GM21423 (cell line): ENCODE measurements around the gene ZDHHC17.
A peak's percentile ranks its signal among the peaks of the same experiment; 100 is the strongest.

Experiments
- ATAC-seq: cut with Tn5 transposase; IDR thresholded peaks from one replicate; pipeline ENCODE4 v1.9.1; 2021; ENCODE audit warnings: mild to moderate bottlenecking, moderate library complexity; ENCODE audit not compliant: unreplicated experiment

Gene ZDHHC17

DNA sequence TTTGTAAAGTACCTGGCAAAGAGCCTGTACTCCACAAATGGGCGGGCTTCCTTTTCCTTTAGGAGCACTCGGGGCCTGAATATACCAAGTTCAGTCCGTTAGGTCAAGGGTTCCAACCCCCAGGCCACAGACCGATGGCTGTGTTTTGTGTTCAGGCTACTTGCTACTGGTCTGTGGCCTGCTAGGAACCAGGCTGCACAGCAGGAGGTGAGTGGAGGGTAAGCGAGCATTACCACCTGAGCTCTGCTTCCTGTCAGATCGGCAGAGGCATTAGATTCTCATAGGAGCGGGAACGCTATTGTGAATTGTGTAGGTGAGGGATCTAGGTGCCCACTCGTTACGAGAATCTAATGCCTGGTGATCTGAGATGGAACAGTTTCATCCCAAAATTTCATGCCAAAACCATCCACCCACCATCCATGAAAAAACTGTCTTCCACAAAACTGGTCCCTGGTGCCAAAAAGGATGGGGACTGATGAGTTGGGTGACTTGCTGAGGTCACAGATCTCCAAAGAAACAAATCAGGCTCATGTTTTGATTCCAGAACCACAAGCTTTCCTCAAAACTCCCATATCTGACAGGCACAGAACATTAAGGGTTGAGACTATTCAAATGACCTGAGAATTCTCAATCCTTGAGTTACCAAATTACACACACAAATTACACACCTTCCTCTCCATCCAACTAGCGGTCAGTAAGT is 110.7 kb downstream of the ZDHHC17 start:
- no peak for ATAC-seq

DNA sequence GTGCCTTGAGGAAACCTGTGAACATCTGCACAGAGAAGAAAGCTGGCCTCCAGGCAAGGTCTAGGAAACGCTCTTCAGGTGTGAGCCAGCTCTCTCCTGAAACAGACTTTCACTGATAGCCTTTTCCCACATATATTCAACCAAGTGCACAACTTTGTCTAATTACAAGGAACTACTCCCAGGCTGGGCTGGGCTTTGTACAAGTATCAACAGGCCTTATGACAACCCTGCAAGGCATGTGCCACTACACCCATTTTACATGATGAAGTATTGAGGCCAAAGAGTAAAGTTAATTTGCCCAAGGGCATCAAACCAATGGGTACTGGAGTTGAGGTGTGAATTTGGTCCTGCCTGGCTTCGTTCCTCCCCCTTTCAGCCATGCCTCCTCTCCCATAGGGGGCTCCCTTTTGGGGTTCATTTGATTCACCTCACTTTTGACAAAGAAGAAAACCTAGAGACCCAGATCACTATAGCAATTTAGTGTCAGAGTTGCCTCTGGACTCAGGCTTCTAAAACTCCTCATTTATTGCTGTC is 112.8 kb downstream of the ZDHHC17 start:
- no peak for ATAC-seq

DNA sequence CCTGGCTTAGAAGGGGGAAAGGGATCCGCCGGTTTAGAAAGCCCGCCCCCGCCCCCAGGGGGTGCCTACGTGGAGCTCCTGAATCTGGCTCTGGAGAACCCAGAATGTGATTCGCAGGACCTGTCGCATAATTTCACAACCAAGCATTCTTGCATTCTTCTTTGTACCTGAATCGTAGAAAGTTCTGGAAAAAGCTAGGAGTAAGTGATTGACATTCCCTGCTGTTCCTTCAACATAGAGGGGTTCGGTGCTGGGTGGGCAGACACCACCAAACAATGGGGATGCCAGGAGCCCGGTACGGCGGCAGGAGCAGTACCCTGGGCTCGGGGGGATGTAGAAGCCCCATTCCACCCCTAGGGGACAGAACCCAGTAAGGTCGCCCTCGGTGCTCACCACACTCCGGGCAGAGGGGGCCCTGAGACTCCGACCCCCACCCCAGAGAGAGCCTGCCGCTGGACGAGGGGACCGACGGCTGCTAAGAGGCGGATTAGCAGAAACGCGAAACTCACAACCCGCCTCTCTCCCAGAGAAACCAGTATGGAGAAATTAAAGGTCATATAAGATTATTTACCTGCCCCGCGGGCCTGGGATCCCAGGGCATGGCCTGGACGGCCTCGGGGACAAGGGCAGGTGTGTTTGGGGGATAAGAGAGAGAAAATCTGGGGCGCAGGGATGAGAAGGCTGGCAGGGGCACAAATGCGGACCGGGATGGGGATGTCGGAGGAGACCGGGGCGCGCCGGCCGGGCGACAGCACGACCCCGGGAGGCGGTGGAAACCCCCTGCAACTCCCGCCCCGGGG is 114.4 kb downstream of the ZDHHC17 start:
- peak; percentile 41 for ATAC-seq

DNA sequence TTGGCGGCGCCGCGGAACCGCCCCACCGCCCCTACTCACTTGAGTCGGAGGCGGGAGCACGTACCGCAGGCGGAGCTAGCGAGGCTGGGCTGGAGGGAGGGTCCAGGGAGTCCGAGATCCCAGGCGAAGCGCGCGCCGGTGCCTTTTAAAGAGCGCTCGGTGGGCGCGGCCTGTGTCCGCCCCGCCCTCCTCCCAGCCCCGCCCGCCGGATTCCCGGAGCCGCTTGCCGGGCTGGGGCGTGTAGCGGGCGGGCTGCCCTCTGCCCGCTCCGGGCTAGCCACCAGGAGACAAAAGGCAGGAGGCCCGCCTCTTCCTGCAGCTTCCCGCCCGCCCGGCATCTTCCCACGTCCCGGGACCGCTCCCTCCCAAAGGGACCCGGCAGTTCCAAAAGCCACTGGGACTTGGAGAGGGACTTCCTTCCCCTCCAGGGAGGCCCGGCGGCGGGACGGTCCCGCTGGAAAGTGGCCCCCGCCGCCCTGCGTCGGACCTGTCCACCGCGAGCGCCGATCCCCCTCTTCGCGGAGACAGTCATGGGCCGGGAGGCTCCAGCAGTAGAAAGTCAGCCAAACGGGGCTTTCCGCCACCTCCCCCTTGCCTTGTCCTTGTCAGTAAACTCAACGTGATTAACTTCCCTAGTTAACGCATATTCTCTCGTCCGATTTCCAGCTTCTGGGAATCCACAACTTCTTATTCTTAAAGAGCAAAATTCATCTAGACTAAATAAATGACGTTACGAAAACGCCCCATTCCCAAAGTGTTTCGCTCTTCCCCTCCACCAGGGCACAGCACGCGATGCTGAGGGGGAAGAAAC is 115.2 kb downstream of the ZDHHC17 start, which contains the start of gene CSRP2:
Gene CSRP2, minus strand, starts transcription at position 121 of the 811 bp plus-strand sequence. CDS start 12,759 bp downstream, outside the sequence.
- peak; percentile 84 for ATAC-seq

DNA sequence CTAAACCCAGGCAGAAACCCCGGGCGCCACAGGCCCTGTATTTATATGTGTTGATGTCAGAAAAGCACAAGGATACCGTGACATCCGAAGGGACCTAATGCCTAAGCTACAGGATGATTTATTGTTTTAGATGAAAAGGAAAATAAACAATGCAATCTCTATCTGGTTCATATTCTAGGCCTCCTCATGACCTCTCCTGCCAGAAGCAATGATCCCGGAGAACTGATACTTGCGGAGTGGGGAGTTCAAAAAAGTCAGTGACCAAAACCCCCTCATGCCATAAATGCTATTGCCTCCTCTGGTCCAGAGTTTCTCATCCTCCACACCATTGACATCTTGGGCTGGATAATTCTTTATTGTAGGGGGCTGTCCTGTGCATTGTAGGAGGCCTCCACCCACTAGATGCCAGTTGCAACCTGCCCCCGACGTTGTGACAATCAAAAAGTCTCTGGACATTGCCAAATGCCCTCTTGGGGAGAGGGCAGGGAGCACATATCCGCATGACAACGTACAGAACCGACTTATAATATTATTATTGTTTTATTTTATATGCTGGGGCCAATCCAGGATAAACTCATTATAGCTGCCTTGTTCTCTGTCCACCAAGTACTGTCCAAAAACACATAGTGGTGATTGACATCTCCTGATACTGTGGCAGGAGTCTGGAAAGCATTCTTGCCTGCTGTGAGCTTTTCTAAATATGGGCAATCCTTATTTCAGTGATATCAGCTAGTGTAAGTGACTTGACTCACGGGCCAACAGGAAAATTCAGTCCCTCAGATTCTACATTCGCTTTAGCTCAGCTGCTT is 116.0 kb downstream of the ZDHHC17 start:
- ATAC-seq = no peak

DNA sequence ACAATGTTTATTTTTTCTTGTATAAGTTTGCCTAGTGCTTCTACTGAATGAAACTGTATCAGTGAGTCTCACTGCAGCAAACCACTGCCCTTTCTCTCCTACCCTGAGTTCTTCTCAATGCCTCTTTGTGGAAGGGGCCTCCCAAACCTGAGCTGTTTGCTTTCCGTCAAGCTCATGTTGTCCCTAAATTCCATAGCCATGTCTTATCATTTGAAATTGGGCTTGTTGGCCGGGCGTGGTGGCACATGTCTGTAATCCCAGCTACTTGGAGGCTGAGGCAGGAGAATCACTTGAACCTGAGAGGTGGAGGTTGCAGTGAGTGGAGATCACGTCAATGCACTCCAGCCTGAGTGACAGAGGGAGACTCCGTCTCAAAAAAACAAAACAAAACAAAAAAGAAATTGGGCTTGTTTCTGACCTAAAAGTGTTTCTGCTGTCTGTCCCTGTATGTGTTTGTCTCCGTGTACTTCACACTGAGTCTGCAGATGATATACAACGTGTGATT is 116.7 kb downstream of the ZDHHC17 start:
- ATAC-seq = no peak

DNA sequence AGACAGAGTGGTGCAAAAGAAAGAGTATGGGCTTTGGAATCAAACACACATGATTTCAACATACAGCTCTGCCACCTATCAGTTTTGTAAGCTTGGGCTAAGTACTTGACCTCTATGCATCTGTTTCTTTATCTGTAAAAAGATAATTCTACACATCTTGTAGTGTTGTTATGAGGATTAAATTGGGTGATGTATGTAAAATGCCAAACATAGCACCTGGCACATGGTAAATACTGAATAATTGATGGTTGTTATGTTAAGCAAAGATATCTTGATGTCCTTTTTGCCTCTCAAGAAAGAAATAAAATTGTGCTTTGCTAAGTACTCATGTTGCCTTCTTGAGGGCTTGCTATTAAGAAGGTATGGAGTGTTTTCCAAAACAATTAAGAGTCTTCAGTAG is 117.2 kb downstream of the ZDHHC17 start:
- no peak for ATAC-seq

DNA sequence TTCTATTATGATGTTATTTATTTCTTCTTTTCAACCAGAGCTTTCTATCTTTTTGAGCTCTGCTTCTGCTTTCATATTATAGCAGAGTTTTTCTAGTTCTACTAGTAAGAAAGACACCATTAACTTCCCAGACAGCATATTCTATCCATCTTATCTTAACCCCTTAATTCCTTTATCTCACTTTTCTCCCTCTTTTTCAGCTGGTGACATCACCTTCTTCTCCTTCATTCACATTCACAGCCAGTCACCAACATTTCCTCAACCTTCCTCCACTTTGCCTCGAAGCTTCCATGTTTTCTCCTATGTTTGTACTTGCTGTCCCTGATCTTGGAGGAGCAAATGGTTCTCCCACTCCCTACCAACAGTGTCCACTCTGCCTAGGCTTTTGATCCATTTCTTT is 118.5 kb downstream of the ZDHHC17 start:
- ATAC-seq = no peak

DNA sequence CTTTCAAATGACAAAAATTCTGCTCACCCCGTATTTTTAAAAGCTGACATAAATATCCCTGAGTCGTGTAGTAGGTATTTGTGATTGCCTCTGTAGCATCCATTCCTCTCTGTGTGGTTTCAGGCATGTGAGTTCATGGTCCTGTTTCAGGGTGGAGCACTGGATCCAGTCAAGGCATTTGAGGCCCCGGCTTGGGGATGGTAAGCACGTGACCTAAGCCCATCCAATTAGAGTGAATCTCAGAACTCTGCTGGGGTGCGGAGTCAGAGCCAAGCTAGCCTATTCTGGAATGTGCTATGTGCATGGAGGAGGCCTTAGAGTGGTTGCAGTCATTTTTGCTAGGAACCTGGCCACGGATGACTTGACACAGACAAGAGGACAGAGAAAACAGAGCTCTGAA is 119.2 kb downstream of the ZDHHC17 start:
- ATAC-seq = no peak

DNA sequence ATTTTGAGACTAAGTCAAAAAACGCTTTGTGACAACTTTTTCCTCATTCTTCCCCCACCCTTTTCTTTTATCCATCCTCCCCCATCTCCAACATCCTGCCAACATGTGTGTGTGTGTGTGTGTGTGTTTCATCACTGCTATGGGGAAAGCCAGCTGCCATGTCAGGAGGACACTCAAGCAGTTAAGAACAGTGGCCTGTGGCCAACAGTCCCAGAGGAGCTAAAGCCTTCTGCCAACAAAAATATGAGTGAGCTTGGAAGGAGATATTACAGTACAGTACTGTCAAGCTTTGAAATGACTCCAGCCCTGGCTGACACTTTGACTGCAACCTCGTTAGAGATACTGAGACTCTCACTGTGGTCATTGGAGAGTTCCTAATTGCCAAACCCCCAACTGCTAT is 119.9 kb downstream of the ZDHHC17 start:
- ATAC-seq = no peak

DNA sequence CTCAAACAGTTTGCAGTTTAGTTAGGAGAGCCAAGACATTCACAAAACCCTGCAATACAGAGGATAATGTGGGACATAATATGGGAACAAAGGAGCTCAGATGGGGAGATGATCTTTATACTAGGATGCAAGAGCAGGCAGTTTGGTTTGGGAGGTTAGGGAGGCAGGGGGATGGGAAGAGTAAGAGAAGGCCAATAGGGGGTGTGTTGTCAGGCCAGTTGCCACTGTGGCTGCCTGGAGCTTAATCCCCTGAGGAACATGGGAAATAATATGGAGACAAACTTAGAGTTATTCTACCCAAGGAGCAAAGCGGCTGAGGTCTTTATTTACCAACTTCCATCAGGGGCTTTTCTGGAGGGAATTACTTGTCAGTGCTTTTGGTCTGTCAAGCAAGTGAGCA is 124.9 kb downstream of the ZDHHC17 start:
- ATAC-seq = no peak

DNA sequence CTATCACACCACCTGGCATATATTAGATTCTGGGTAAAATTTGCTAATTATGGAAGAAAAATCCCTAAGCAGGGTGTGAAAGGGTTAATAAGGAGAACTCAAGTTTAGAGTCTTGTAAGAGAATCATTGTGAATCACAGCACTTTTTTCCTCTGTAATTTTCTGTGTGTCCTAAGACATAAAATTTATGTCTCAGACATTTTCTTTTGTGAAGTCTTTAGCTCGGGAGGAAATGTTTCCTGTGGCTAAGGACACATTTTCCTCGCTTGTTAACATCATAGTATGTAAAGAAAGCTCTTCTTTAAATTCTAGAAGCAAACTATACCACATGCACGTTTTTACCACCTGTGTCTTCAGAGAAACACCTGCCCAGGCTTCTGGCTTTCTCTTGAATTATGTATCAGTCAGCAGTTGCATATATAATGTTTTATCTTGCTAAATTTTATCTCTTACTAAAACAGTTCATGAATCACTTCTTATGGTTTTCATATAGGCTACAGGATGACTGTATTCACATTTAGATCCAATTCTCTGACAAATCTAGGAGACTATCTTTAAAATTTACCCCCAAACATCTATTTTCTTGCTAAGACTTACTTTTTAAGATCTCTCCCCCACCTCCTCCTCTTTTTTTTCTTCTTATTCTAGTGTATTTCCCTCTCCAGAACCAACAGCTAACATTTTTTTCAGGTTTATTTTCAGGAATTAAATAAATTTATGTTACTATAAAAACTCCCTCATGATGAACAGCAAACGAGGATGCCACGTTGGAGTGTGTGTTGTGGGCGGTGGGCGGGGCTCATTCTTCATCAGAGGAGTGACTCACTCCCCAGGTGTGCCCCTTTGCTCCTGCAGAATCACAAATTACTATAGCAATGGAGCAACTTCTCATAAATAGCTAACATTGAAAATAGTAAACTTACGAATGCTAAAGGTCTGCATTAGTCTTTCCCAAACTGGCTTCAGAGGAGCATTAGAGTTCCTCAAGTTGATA is 126.5 kb downstream of the ZDHHC17 start:
- ATAC-seq = no peak

DNA sequence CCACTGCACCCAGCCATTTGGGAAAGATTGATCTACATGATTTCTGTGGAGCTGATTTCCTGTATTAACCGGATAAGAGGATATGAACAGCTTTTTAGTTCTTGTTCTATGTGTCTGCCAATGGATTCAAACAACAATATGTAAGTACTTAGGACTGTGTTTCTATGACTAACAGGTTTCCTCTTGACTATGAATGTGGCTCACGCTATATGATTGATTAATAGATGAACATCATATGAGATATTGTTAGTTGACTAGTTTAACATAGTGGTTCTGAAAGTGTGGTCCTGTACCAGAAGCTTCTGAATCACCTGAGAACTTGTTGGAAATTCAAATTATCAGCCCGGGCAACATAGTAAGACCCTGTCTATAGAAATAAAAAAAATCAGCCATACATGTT is 127.7 kb downstream of the ZDHHC17 start:
- ATAC-seq = no peak

DNA sequence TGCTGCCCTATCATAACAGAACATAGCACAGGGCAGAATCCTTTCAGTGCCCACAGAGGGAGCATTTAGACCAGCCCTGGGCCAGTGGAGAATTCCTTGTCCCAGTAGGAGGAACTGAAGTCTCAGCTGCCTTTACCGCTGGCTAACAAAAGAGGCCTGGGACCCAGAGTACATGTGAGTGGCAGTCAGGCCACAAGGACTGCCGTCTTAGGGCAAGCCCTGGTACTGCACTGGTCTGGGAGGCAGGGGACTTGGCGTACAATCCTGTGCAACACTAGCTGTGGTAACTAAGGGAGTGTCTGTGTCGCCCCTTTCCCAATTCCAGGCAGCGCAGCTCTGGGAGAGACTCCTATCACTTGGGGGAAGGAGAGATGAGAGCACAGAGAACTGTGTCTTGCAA is 131.9 kb downstream of the ZDHHC17 start:
- ATAC-seq = no peak

DNA sequence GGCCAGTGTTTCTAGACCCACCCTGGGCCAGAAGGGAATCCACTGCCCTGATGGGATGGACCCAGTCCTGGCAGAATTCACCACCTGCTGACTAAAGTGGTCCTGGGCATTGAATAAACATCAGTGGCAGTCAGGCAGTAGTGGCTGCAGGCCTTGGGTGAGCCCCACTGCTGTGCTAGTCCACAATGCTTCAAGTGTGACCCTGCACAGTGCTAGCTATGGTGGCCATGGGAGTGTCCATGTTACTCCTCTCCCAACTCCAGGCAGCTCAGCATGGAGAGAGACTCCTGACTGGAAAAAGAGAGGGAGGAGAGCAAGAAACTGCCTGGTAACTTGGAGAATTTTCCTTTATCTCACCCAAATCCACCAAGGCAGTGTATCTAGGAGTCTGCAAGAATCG is 132.4 kb downstream of the ZDHHC17 start:
- ATAC-seq = no peak

DNA sequence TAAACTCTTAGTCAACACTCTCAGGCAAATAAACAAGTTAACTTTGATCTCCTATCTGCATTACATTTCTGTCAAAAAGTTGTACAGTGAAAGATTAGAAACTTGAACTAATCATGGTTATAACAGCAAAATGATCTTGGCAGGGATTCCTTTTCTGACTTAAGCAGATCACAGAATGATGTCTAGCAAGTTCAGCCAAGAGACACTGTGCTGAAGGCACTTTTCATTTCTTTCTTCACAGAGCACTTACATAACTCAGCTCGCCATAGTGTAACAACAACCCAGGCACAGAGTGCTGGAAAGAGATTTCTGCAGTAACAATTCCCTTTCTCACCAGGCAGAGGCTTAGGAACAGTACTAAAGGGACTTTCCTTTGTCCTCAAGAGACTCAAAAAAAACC is 134.5 kb downstream of the ZDHHC17 start:
- ATAC-seq = no peak

DNA sequence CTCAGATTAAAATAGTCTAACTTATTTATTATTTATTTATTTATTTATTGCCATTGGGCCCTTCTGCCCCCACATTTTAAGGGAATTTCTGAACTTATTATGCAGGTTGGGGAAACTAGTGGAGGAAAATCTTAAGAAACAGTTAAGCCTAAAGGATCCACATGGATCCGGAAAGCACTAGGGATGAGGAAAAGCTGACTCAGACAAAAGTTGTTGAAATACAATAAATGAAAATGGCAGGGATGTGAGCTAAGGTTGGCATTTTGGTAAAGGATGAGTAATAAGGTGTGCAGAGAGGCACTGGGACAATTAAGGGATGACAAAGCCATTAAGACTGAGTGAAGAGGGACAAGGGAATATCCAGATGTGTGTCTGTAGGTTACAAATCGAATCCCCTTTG is 135.6 kb downstream of the ZDHHC17 start:
- no peak for ATAC-seq

DNA sequence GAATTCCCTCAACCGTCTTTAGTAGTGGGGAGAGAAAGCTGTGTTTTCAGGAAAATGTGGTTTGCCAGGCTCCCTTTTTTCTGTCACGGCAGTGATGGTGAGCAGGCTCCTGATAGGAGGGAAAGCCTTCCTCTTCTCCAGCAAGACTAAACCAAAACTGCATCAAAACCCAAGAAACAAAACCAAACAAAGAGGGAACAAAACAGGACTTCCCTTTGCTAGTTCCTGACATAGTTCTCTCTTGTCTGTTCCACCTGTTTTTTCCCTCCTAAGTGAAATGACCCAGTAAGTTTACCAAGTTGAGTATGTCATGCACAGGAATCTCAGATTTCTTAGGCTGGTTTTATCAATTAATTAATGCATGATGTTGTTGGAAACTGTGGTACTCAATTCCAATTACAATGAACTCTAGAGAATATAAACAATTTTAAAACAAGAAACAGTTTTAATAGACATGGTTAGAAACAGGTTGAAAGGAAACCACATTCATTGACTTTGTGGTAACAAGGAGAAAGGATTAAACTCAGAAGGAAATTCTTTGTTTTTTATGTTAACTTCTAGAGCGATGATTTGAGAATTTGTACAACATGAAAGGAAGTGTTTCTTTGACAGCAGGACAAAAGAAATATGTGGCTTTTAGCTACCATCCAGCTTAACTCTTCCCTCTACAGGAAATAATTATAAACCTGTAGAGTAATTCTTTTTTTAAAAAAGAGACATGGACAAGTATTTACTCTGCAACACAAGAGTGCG is 137.9 kb downstream of the ZDHHC17 start:
- ATAC-seq = no peak
